ENCODE results near the gene ARHGAP28. TPM values are rescaled to one million over a fixed set of nuclear protein-coding genes. Genes with fewer than 3 reads are reported as not detected.

The ARHGAP28 gene
- total and polyA plus RNA-seq, 9 donors = 18.7 to 36.0 (median 25.4) TPM

DNA sequence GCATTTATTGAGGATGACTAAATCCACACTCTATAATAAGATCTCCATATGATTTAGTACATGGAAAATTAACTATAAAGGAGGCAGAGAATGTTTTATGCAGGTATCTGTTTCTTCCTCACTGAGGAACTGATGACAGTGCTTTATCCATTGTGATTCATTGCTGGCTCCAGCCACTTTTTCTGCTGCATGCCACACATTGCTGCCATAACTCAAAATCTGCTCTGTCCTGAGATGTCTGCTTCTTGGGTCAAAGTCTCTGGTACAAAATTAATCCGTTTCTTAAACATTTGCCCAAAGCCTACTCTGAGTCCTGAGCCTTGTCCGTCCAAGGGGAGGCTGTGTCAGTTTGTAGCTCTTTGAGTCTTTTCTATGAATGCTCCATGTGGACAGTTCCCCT is 15.5 kb upstream of the ARHGAP28 start:
- no peaks in the 10 kb centered on the region for H3K27me3 ChIP-seq (ENCODE audit: control insufficient read depth, insufficient read depth, low read length)
- WGBS (ENCODE audit: insufficient coverage) = no CpG with 5 or more reads among the region's 2 CpGs
- H3K4me1 ChIP-seq (ENCODE audit: control insufficient read depth, insufficient read depth, low read length) = no peaks in the 10 kb centered on the region
- H3K36me3 ChIP-seq (ENCODE audit: control insufficient read depth, insufficient read depth, low read length) = no peaks in the 10 kb centered on the region
- no peak overlapping the region for H3K27ac ChIP-seq (ENCODE audit: low read length)
- no peaks in the 10 kb centered on the region for H3K9me3 ChIP-seq (replicated peaks; ENCODE audit: control insufficient read depth, low read depth, low read length)
- H3K4me3 ChIP-seq (ENCODE audit: low read length) = no peak overlapping the region
- DNase-seq = no peak

DNA sequence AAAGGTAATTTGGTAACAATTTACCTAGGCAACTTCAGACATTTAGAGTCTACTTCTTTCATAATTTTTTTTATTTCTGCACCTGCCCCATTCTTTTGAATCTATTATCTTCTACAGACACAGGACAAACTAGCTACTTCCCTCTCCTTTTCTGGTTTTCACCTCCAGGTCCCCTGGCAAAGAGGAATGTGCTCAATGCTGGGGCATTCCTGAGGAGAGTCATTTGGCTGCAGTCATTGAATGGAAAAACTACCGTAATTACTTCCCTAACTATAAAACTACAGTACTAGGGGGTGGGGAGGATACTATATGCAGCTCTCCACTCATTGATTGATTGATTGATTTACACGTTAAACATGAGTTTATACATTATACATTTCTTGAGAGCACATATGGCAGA is 11.2 kb upstream of the ARHGAP28 start:
- Histone ChIP-seq H3K4me3 (ENCODE audit: low read length) (no peak overlapping the region), H3K36me3 (ENCODE audit: control insufficient read depth, insufficient read depth, low read length) (no peaks in the 10 kb centered on the region), H3K27me3 (ENCODE audit: control insufficient read depth, insufficient read depth, low read length) (no peaks in the 10 kb centered on the region), H3K9me3 (replicated peaks; ENCODE audit: control insufficient read depth, low read depth, low read length) (no peaks in the 10 kb centered on the region), H3K27ac (ENCODE audit: low read length) (no peak overlapping the region), H3K4me1 (ENCODE audit: control insufficient read depth, insufficient read depth, low read length) (peaks cover 8% of the 10 kb centered on the region)
- WGBS (ENCODE audit: insufficient coverage) = no CpG with 5 or more reads among the region's 2 CpGs
- DNase-seq = peak; percentile 57

DNA sequence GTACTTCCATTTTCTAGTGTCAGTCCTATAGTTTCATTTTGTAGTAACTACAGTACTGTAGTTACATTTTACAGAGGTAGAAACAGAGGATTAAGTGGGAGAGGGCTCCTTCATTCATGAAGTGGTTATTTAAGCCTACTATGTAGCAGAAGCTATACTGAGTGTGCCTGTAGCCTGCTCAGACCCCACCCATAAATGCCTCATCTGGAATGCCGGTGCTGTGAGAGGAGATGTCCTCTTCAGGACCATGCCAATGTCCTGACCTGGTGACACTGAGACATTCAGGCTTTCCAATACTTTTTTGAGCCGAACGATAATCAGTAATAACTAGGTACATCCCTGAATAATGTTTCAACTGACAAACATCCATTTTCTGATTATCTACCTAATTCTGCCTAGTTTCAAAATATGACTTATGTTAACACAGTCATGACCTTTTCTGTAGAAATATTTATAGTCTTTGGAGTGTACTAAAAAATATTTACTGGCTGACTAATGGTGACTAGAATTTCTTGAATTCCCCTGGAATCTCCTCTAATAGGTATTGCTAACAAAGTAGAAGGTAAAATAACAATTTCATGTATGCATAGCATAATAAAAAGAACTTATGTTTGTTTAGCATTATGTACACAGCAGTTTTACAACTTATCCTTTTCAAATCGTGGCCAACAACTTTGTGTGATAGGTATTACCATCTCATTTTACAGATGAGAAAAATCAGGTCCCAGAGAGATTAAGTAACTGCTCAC is 10.2 kb upstream of the ARHGAP28 start:
- no peaks in the 10 kb centered on the region for H3K36me3 ChIP-seq (ENCODE audit: control insufficient read depth, insufficient read depth, low read length)
- no peak overlapping the region for H3K4me3 ChIP-seq (ENCODE audit: low read length)
- no peaks in the 10 kb centered on the region for H3K9me3 ChIP-seq (replicated peaks; ENCODE audit: control insufficient read depth, low read depth, low read length)
- no peaks in the 10 kb centered on the region for H3K27me3 ChIP-seq (ENCODE audit: control insufficient read depth, insufficient read depth, low read length)
- H3K27ac ChIP-seq (ENCODE audit: low read length) = no peak overlapping the region
- DNase-seq = no peak
- 83% methylated on average over 2 of the region's 4 CpGs for WGBS (ENCODE audit: insufficient coverage)
- H3K4me1 ChIP-seq (ENCODE audit: control insufficient read depth, insufficient read depth, low read length) = peaks cover 13% of the 10 kb centered on the region

DNA sequence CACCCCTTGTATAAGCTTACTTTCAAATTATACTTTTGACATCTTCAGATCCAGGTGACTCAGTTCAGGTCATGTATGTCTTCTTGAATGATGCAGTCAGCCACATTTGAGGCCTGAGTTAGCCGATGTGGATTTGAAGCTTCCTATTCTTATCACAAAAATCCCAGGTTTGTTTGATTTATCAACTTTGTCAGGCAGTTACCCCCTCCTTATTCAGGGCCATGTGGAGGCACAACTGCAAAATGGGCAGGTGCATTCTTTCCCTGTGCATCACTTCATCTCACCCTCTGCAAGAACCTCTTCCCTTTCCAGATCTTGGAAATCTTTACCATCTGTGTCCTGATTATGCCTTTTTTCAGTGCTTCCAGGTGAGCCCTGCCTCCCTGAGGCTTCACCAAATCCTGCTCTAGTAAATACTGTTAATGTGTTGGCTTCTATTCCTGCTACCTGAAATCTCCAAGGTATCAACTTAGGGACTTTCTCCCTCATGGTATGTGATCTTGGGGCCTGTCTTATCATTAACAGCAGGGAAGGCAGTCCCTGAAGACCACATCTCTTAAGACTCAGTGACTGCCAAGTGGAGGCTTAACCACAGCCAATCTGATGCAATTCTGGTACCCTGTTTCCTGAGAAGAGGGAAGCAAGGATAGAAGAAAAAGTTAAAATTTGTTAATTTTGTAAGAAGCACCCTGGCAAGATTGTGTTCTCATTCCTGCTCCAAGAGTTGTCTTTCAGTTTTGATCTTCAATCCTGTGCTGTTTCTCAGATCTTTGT is 9.4 kb upstream of the ARHGAP28 start:
- no peaks in the 10 kb centered on the region for H3K36me3 ChIP-seq (ENCODE audit: control insufficient read depth, insufficient read depth, low read length)
- H3K4me1 ChIP-seq (ENCODE audit: control insufficient read depth, insufficient read depth, low read length) = peaks cover 21% of the 10 kb centered on the region
- no peaks in the 10 kb centered on the region for H3K27me3 ChIP-seq (ENCODE audit: control insufficient read depth, insufficient read depth, low read length)
- DNase-seq = no peak
- no peak overlapping the region for H3K27ac ChIP-seq (ENCODE audit: low read length)
- H3K9me3 ChIP-seq (replicated peaks; ENCODE audit: control insufficient read depth, low read depth, low read length) = no peaks in the 10 kb centered on the region
- H3K4me3 ChIP-seq (ENCODE audit: low read length) = no peak overlapping the region
- 90% methylated on average over 1 of the region's 1 CpG for WGBS (ENCODE audit: insufficient coverage)

DNA sequence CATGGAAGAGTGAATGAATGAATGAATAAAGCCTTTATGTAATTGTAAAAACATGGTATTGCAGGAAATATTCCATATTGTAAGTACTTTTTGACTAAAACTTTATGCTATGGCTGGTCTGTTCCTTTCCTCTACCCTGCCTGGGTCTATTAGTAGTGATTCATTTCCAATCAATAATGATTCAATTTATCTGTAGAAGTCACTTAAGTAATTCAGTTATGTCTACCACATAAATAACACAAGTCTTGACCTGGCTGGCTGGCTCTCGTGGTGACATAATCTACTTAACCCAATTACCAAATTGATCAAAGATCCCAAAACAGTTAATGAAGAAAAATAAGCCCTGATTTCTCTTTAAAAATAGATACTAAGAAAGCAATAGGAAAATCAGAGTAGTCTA is 7.8 kb upstream of the ARHGAP28 start:
- Histone ChIP-seq H3K9me3 (replicated peaks; ENCODE audit: control insufficient read depth, low read depth, low read length) (no peaks in the 10 kb centered on the region), H3K27me3 (ENCODE audit: control insufficient read depth, insufficient read depth, low read length) (no peaks in the 10 kb centered on the region), H3K27ac (ENCODE audit: low read length) (no peak overlapping the region), H3K36me3 (ENCODE audit: control insufficient read depth, insufficient read depth, low read length) (no peaks in the 10 kb centered on the region), H3K4me1 (ENCODE audit: control insufficient read depth, insufficient read depth, low read length) (peaks cover 21% of the 10 kb centered on the region), H3K4me3 (ENCODE audit: low read length) (no peak overlapping the region)
- WGBS (ENCODE audit: insufficient coverage) = no CpG with 5 or more reads among the region's 1 CpG
- DNase-seq = no peak

DNA sequence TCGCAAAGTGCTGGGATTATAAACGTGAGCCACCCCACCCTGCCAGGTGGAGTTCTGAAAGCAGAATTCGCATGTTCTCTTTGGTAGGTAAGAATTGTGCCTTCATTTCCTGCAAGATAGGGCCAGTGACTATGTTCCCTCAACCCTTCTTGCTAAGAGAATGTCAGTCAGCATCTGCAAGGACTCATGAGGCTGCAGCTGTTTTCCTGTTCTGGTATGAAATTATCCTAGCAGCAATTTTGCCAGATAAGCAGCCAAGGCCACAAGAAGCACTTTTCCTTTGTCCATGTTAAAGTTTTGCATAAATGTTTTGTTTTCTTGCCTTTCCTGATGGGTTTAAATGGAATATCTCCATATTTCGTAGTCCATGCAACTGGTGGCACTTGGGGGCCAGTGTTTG is 6.8 kb upstream of the ARHGAP28 start:
- Histone ChIP-seq H3K4me3 (ENCODE audit: low read length) (no peak overlapping the region), H3K27me3 (ENCODE audit: control insufficient read depth, insufficient read depth, low read length) (no peaks in the 10 kb centered on the region), H3K4me1 (ENCODE audit: control insufficient read depth, insufficient read depth, low read length) (peaks cover 23% of the 10 kb centered on the region), H3K36me3 (ENCODE audit: control insufficient read depth, insufficient read depth, low read length) (no peaks in the 10 kb centered on the region), H3K27ac (ENCODE audit: low read length) (peak overlapping the region; percentile 66), H3K9me3 (replicated peaks; ENCODE audit: control insufficient read depth, low read depth, low read length) (no peaks in the 10 kb centered on the region)
- DNase-seq = peak; percentile 91
- 71% methylated on average over 1 of the region's 4 CpGs for WGBS (ENCODE audit: insufficient coverage)

DNA sequence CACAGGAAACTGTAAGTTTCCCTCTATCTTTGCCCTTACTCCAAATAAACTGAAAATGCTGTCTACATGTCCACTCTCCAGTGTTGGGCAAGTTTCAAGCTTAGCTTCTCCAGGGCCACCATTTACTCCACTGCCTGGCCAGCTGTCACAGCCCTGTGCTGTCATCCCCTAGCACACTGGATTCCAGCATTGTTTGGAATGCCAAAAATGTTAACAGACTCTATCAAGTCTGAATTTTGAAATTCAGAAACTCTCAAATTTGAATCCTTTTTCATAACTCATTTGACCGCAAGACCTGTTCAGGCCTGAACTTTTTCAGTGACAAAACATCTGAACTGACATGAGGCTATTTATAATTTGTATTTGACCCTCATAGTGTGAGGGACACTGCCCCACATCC is 5.2 kb upstream of the ARHGAP28 start:
- Histone ChIP-seq H3K4me1 (ENCODE audit: control insufficient read depth, insufficient read depth, low read length) (peaks cover 27% of the 10 kb centered on the region), H3K27me3 (ENCODE audit: control insufficient read depth, insufficient read depth, low read length) (no peaks in the 10 kb centered on the region), H3K27ac (ENCODE audit: low read length) (no peak overlapping the region), H3K4me3 (ENCODE audit: low read length) (no peak overlapping the region), H3K36me3 (ENCODE audit: control insufficient read depth, insufficient read depth, low read length) (no peaks in the 10 kb centered on the region), H3K9me3 (replicated peaks; ENCODE audit: control insufficient read depth, low read depth, low read length) (no peaks in the 10 kb centered on the region)
- no CpG with 5 or more reads among the region's 1 CpG for WGBS (ENCODE audit: insufficient coverage)
- DNase-seq = no peak

DNA sequence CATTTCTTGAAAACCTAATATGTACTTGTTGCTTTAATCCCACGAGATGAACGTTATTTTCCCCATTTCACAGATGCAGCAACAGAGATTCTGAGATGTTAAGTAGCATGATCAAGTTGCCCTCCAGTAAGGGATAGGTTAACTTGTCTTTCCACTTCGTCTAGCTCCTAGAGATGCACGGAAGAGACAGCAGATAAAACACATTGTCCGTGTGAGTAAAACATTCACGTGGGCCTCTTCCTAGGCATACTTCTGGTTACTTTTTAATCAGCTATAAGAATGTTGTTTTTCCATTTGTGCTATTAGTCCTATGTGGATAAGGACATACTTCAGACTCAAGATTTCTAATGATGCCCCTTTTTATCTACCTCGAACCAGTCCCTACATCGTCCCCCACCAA is 1.2 kb upstream of the ARHGAP28 start:
- WGBS (ENCODE audit: insufficient coverage) = no CpG with 5 or more reads among the region's 8 CpGs
- H3K27ac ChIP-seq (ENCODE audit: low read length) = peak overlapping the region; percentile 96
- H3K27me3 ChIP-seq (ENCODE audit: control insufficient read depth, insufficient read depth, low read length) = no peaks in the 10 kb centered on the region
- peaks cover 28% of the 10 kb centered on the region for H3K4me1 ChIP-seq (ENCODE audit: control insufficient read depth, insufficient read depth, low read length)
- DNase-seq = no peak
- H3K4me3 ChIP-seq (ENCODE audit: low read length) = no peak overlapping the region
- no peaks in the 10 kb centered on the region for H3K36me3 ChIP-seq (ENCODE audit: control insufficient read depth, insufficient read depth, low read length)
- no peaks in the 10 kb centered on the region for H3K9me3 ChIP-seq (replicated peaks; ENCODE audit: control insufficient read depth, low read depth, low read length)

DNA sequence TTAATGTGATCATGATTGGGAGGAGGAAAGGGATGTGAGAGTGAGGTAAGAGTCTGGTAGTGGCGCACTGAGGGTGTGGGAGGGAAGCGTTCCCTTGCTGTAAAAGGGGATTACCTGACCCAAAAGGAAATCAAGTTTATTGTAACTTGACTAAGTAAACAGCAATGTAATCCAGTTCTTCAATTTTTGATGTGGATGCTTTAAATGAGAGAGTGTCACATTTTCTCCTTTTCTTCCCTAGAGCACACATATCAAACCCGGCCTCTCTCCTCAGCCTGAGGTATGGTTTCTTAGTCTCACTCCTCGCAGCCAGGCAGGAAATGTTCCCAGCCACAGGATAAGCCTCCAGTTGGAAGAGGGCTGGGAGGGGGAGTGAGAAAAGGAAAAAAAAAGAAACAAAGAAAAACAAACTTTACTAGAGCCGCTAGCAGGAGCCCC is 688 bp upstream of the ARHGAP28 start:
- Histone ChIP-seq H3K27me3 (ENCODE audit: control insufficient read depth, insufficient read depth, low read length) (no peaks in the 10 kb centered on the region), H3K9me3 (replicated peaks; ENCODE audit: control insufficient read depth, low read depth, low read length) (no peaks in the 10 kb centered on the region), H3K36me3 (ENCODE audit: control insufficient read depth, insufficient read depth, low read length) (no peaks in the 10 kb centered on the region), H3K4me1 (ENCODE audit: control insufficient read depth, insufficient read depth, low read length) (peaks cover 27% of the 10 kb centered on the region), H3K4me3 (ENCODE audit: low read length) (peak overlapping the region; percentile 69), H3K27ac (ENCODE audit: low read length) (peak overlapping the region; percentile 96)
- DNase-seq = no peak
- 0% methylated on average over 1 of the region's 5 CpGs for WGBS (ENCODE audit: insufficient coverage)

DNA sequence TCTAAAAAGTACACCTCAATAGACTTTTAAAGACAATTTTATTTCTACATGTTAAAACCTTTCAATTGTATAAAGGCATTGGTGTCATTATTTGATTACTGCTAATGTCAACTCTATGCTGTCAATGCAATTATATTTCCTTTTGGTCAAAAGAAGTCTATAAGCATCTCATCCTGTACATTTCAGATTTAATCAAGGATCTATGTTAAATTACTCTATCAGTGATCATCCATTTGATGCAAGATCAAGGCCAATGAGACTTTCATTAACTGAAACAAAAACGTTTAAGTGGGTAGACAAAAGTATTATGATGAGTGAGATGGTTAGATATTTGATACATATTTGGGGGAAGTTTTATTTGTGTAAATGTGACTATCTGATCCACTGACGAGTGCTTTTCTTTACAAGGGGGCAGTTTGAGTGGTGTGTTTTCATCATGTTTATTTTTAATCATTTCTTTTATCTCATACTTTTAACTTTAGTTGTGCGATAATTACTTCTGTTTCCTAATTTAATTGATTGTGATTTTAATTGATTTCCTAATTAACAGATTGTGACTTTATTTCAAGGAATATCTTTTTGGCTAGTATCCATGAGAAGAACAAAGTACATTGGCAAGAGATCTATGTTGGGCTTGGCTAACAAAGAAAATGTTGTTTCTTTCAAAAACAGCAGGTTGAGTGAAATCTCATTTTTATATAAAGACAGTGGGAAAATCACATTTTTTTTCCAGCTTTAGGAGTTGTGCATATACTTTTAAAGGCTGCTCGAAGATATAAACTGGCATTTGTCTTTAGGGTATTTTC is 1.1 kb downstream of the ARHGAP28 start:
- H3K4me1 ChIP-seq (ENCODE audit: control insufficient read depth, insufficient read depth, low read length) = peaks cover 16% of the 10 kb centered on the region

More for the DNA sequence above, 1.1 kb downstream of the ARHGAP28 start:
- Histone ChIP-seq H3K4me3 (ENCODE audit: low read length) (peak overlapping the region; percentile 69), H3K27me3 (ENCODE audit: control insufficient read depth, insufficient read depth, low read length) (no peaks in the 10 kb centered on the region), H3K36me3 (ENCODE audit: control insufficient read depth, insufficient read depth, low read length) (no peaks in the 10 kb centered on the region), H3K27ac (ENCODE audit: low read length) (peak overlapping the region; percentile 96), H3K9me3 (replicated peaks; ENCODE audit: control insufficient read depth, low read depth, low read length) (no peaks in the 10 kb centered on the region)
- no CpG with 5 or more reads among the region's 4 CpGs for WGBS (ENCODE audit: insufficient coverage)
- no peak for DNase-seq
